Progenitor cell of endocrine pancreas (in vitro differentiated cells): ENCODE measurements around the gene GSG1L. TPM values are rescaled to one million over a fixed set of nuclear protein-coding genes. Genes with fewer than 3 reads are reported as not detected.

ENCODE experiments used
- DNase-seq: peaks from one replicate; pipeline ENCODE4 v3.0.0; 2021; ENCODE audit warnings: low spot score; ENCODE audit not compliant: unreplicated experiment
- H3K27ac Mint-ChIP-seq: 2 replicates; pipeline ENCODE4 v1.8.0; 2021; ENCODE audit warnings: mild to moderate bottlenecking, moderate library complexity, mixed read lengths
- H3K27me3 Mint-ChIP-seq: 2 replicates; pipeline ENCODE4 v1.8.0; 2021; ENCODE audit warnings: mixed read lengths
- H3K36me3 Mint-ChIP-seq: 2 replicates; pipeline ENCODE4 v1.8.0; 2022; ENCODE audit warnings: mixed read lengths; ENCODE audit not compliant: insufficient read depth
- H3K4me1 Mint-ChIP-seq: 2 replicates; pipeline ENCODE4 v1.8.0; 2021; ENCODE audit warnings: low read depth, mixed read lengths
- H3K4me3 Mint-ChIP-seq: 2 replicates; pipeline ENCODE4 v1.8.0; 2021; ENCODE audit warnings: low read depth, mild to moderate bottlenecking, moderate library complexity, mixed read lengths
- H3K9me3 Mint-ChIP-seq: 2 replicates; pipeline ENCODE4 v1.8.0; 2021; ENCODE audit warnings: low read depth, mixed read lengths
- total RNA-seq: library from RNA; stranded (reverse); gene quantifications from 2 replicates; pipeline ENCODE4 v1.2.1, GENCODE V29; 2021
- TF ChIP-seq, protein P1 (sequence below): fragments of 200-600 bp; sonication (generic); IDR thresholded peaks from one replicate; pipeline ENCODE4 v1.5.0; 2021; ENCODE audit warnings: antibody characterized with exemption, mild to moderate bottlenecking; ENCODE audit not compliant: unreplicated experiment

GSG1L gene
- total RNA-seq, 1 donor from 2014 or later: 0.17 TPM

DNA sequence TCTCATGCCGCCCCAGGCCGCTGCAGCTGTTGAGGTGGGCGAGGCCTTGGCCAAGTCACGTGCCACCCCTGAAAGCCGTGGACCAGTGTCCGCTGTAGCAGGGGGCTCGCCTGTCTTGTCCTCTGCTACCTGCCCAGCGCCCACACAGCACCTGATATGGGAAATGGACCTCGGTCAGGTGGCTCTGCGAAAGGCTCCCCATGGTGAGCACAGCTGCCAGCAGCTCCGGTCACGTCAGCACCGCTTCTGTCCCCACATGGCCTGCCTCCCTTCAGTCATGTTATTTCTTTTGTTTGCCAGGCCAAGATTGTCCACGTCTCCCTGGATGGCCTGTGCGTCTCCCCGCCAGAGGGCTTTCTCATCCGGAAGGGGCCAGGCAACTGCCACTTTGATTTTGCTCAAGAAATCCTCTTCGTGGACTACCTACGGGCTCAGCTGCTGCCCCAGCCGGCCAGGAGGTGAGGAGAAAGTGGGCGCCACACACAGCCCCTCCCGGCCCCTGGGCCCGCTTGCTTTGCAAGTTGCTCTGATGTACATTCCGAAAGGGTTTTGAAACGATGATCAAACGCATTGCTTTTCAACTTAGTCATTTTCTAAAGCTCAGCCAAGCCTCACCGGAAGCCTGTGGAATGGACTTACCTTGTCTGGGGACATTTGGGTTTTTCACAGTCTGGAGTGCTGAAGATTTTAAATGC lies 293.8 kb downstream of the GSG1L start:
- Mint-ChIP-seq H3K4me3 (no peak overlapping the region), H3K9me3 (no peaks in the 10 kb centered on the region), H3K27me3 (no peaks in the 10 kb centered on the region), H3K4me1 (no peaks in the 10 kb centered on the region), H3K27ac (no peak overlapping the region), H3K36me3 (peaks cover 15% of the 10 kb centered on the region)
- no peak for DNase-seq
- TF ChIP-seq, protein P1, sequence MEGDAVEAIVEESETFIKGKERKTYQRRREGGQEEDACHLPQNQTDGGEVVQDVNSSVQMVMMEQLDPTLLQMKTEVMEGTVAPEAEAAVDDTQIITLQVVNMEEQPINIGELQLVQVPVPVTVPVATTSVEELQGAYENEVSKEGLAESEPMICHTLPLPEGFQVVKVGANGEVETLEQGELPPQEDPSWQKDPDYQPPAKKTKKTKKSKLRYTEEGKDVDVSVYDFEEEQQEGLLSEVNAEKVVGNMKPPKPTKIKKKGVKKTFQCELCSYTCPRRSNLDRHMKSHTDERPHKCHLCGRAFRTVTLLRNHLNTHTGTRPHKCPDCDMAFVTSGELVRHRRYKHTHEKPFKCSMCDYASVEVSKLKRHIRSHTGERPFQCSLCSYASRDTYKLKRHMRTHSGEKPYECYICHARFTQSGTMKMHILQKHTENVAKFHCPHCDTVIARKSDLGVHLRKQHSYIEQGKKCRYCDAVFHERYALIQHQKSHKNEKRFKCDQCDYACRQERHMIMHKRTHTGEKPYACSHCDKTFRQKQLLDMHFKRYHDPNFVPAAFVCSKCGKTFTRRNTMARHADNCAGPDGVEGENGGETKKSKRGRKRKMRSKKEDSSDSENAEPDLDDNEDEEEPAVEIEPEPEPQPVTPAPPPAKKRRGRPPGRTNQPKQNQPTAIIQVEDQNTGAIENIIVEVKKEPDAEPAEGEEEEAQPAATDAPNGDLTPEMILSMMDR: no peak

DNA sequence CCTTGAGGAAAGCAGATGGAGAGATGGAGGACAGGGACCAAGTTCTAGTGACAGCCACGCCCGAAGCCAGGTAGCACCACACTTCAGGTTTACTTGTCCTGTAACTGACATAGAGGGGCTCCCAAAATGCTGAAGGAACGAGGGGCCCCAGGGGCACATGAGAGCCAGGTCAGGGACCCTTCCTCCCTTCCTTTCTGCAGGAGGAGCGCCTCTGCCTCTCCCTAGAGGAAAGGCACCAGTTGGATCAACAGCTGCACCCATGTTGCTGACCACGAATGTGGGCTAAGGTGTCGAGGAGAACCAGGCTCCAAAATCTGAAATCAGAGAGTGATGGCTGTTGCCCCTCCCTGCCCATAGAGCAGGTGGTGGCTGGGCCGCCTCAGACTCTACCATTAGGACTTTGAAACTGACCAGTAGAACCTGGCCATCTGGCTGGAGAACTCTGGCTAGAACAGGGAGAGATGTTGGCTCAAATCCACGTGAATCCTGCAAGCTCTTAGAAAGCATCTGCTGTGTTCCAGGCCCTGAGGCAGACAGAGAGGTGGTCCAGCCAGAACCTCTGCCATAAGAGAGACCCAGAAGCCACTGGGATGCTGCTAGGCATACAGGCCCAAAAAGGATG lies 294.8 kb downstream of the GSG1L start:
- TF ChIP-seq, protein P1: no peak
- no peaks in the 10 kb centered on the region for H3K4me1 Mint-ChIP-seq
- H3K36me3 Mint-ChIP-seq: peaks cover 24% of the 10 kb centered on the region
- peaks cover 2% of the 10 kb centered on the region for H3K9me3 Mint-ChIP-seq
- H3K27me3 Mint-ChIP-seq: no peaks in the 10 kb centered on the region
- H3K4me3 Mint-ChIP-seq: no peak overlapping the region
- peak overlapping the region; percentile 18 for H3K27ac Mint-ChIP-seq
- no peak for DNase-seq

DNA sequence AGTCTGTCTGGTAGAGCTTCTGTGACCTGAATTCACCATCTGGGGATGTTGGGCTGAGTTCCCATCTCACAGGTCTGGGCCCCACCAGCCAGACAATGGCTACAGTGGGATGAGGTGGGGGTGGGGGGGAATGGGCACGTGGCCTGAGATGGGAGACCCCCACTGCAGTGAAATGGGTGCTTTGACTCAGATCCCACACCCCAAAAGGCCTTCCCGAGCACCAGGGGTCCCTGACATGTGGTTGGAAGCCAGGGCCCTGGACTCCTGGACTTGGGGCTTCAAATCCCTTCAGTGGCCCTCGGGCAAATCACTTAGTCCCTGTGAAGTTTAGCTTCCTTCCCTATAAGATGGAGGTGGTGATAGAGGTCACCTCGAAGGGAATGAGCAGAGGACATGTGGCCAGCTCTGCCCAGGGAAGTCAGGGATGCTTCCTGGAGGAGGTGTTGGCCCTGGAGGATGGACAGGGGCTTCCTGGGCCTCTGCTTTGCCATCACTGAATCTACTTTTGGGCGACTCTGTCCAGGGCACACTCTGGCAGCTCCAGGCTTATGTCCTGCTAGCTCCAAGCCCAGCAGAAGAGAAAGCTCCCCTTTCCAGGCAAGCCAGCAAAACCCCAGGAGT lies 295.4 kb downstream of the GSG1L start:
- TF ChIP-seq, protein P1: no peak
- H3K27ac Mint-ChIP-seq: no peak overlapping the region
- H3K27me3 Mint-ChIP-seq: no peaks in the 10 kb centered on the region
- DNase-seq: no peak
- H3K4me1 Mint-ChIP-seq: no peaks in the 10 kb centered on the region
- peaks cover 27% of the 10 kb centered on the region for H3K36me3 Mint-ChIP-seq
- no peak overlapping the region for H3K4me3 Mint-ChIP-seq
- H3K9me3 Mint-ChIP-seq: peaks cover 4% of the 10 kb centered on the region

DNA sequence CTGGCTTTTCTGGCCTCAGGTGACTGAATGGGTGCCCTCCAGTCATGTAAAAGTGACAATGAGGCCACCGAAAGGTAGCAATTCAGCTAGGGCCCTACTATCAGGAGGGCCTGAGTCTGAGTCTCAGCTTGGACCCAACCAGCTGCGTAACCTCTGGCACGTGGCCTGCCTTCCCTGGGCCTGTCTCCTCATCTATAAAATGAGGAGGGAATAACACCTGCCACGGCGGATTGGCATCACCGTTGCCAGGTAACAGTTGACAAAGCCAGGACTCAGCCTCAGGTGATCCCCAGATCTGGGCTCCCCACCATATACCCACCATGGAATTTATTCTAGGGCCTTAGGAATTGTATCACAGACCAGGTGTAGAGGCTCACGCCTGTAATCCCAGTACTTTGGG lies 296.4 kb downstream of the GSG1L start:
- no peak for DNase-seq
- Mint-ChIP-seq H3K4me3 (no peak overlapping the region), H3K36me3 (peaks cover 29% of the 10 kb centered on the region), H3K27ac (no peak overlapping the region), H3K27me3 (no peaks in the 10 kb centered on the region), H3K9me3 (peaks cover 4% of the 10 kb centered on the region), H3K4me1 (no peaks in the 10 kb centered on the region)
- TF ChIP-seq, protein P1: no peak

DNA sequence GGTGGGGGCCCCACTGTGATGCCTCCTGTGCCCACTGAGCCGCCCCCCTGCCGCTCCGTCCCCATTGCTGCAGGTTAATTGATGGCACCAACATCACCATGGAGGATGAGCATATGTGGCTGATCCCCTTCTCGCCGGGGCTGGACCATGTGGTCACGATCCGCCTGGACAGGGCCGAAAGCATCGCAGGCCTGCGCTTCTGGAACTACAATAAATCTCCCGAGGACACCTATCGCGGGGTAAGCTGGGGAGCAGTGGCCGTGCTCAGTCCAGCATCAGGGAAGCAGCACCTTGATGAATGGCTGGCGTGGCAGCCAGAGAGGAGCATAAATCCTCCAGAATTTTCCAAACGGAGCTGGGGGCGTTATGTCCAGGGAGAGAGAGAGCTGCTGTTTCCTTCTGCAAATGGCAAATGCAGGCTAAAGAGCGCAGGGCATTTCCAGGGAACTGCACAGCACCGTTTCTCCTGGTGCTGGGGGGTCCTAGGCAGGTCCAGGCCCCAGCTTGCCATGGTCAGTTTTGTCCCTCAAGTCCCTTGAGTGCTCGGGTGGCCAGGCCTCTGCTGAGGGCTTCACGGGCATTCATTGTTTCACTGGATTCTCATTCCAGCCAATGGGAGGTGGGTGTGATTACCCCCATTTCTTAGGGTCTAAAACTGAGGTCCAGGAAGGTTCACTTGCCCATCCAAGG lies 297.1 kb downstream of the GSG1L start:
- Mint-ChIP-seq H3K27me3 (no peaks in the 10 kb centered on the region), H3K27ac (no peak overlapping the region), H3K4me1 (no peaks in the 10 kb centered on the region), H3K4me3 (no peak overlapping the region), H3K36me3 (peaks cover 31% of the 10 kb centered on the region), H3K9me3 (peaks cover 4% of the 10 kb centered on the region)
- TF ChIP-seq, protein P1: no peak
- no peak for DNase-seq
